Fibroblast of the conjunctiva (primary cell): ENCODE data around the gene ZBTB32.

Source experiments
- DNase-seq: peaks from one replicate; pipeline ENCODE4 v3.0.0-alpha.2; 2010; ENCODE audit warnings: low read depth

Gene ZBTB32

DNA sequence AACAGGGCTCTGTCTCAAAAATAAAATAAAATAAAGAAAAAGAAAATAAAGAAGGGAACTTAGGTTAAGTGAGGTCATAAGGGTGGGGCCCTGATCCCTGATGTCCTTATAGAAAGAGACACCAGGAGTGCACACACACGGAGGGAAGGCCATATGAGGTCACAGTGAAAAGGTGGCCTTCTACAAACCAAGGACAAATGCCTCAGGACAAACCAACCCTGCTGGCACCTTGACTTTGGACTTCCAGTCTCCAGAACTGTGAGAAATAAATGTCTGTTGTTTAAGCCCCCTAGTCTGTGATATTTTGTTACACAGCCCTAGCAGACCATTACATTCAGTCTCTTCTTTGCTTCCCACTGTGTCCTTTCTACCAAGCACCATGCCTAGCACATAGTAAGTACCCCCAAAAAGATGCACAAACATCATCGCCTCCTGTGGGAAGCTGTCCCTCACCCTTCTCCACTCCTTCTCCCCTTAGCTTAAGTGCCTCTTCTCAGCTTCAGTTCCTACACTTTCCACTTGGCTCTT, 8.4 kb upstream of the ZBTB32 start:
- no peak for DNase-seq

DNA sequence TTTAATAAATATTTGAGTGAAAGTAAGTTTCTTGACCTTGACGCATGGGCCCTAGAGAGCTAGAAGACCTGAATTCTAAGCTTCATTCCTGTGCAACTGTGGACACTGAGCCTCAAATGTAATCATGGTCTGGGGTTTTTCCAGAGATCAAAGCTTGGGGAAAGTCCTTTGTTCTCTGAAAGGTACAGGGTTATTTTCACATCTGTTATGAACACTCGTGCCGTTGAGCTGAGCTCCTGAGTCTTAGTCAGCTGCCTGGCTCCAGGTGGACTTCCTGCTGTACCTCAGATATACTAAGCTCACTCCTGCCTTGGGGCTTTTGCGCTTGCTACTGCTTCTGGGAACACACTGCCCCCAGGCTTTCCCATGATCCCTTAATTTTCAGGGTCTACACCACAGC, 7.5 kb upstream of the ZBTB32 start:
- no peak for DNase-seq

DNA sequence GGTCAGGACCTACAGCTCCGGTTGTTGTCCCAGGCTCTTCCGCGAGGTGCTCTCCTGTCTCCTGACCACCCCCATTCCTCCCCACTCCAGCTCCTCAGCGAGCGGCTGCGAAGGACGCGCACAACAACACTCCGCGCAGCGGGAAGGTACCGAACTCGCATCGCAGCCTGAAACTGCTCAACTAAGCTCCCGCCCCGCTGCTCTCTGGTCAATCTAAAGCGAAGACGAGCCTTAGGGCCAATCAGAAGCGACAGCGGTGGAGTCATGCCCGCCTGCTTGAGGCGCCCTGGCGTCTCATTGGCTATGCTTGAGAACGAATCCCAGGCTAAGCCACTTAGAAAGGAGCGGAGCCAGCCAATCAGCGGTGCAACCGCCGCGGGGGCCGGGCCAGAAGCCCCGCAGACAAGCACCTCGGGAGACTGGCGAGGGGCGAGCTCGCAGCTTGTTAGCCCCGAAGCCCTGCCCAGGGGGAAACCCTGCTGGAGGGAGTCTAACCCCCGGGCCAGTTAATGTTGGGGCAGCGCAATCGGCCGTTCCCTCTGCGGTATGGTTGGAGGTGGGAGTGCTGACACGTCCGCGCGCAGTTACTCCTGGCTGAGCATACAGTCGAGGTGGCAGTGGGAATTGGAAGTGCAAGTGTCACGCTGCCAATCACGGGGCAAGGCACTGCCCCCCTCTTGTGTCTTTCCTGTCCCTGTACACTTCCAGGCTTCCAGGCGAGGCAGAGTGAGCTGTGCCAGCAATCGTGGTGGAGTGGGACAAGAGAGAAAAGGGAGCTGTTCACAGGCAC, 1.9 kb upstream of the ZBTB32 start:
- DNase-seq, result peak; percentile 93

DNA sequence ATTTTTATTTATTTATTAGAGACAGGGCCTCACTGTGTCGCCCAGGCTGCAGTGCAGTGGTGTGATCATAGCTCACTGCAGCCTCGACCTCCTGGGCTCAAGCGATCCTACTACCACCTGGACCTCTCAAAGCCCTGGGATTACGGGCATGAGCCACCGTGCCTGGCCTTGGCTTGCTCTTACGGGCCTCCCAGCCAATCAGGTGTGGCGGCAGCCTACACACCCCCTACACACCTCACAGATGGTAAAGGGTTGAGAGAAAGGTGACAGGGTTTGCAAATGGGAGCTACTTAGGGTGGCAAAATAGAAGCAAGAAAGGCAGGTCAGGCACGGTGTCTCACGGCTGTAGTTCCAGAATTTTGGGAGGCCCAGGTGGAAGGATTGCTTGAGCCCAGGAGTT, 1.0 kb upstream of the ZBTB32 start:
- no peak for DNase-seq

DNA sequence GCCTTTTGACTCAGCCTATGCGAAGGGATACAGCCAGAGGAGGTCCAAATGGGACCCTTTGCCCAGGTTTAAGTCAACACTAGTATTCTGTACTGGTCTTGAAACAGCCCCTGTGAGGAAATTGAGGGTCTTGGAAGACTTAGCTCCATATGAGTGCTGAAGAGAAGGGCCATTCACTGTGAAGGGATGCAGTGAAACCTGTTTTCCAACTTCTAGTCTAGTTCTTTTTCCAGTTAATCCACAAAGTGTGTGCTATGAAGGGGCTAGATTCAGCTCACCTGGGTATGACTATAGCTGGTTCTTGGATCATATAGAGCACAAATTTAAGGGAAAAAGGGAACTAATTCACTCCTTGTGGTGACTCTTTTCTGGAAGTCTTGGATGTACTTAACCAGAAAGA, 4.0 kb downstream of the ZBTB32 start:
- DNase-seq, result no peak

DNA sequence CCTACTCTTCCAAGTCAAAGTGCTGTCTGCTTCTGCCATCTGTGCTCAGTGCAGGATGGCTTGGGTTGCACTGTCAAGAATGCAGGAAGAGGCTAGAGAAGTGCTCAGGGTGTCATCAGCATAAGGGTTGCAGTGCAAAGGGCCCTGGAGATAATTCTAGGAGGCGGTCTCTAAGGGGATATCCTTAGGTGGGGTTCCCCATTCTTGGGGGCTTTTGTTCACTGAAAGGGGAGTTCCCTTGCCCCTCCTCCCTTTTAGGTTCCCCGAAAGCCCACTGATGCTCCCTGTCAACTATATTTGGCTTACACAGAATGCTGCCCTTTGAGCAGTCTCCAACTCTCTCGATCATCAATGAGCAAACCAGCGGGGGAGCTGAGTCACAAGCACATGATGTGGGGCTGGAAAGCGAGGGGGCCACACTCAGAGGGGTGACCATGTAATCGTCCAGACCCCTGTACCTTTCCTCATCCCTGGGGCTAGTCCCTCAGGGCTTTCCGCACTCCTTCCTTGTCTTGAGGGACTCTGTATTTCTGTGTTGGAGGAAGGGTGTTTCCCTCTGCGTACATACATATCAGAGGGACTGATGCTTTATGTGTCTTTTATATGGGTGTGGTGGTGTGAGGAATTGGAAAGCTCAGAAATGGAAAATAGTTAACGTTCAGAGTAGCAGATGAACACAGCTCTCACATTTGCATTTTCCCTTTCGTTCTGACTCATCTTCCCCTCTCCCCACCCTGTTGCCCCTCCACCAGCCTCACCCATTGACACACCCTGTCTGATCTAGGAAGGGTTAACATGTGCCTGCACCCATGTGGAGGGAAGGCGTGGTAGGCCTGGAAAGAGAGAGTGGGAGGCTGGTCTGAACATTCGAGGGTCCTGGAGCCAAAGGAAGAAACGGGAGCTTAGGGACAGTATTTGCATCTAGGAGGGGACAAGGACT, 6.7 kb downstream of the ZBTB32 start:
- DNase-seq, result no peak

DNA sequence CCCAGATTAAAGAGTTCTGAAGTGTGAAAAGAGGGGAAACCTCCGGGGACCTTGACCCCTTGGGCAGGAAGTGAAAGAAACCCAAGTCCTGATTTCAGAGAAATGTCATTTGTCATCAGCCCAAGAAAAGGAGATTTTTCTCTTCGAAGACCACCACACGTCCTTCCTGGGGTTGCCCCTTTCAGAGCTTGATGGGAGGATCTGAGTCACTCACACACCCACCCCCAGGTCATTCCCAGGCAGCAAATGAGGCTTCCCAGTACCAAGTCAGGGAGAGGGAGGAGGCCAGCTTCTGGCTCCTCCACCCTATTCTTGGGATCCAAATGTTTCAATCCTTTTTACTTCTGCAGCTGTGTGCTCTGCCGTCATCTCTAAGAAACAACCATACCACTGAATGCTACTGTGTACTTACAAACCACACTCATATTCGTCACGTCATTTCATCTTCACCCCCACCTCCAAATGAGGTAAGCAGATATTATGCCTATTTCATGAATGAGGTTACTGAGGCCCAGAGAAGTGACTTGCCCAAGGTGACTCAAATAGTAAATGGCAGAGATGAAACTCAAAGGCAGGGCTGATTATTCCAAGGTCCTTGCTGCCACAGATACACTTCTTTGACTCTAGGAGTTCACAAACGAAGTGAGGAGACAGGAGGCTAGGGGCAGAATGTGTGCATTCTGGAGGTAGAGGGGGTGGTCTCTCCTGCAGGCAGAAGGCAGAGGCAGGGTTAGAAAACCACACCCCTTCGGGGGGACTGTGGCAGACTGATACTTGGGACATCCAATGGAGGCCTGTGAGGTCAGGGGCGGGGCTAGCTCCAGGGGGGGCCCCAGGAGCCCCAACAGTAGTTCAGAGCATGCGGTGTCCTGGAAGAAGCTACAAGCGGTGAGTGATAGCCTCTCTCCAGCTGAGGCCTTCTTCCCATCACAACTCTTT, 8.5 kb downstream of the ZBTB32 start:
- DNase-seq, result no peak

DNA sequence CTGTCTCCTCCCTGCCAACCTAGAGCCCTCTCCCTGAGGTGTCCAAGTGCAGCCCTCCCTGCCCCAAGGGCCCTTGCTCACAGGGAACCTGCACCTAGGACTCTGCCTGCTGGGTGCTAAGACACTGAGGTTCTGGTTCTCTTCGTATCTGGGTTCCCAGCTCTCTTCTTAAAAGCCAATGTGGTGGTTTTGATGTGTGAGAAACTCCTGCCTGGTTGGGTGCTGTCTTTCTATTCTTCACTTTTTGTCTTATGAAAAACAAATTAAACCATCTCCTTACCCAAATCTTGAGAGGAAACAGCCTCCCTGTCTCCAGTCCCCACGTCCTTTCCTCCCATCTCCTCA, 9.1 kb downstream of the ZBTB32 start:
- DNase-seq, result no peak

DNA sequence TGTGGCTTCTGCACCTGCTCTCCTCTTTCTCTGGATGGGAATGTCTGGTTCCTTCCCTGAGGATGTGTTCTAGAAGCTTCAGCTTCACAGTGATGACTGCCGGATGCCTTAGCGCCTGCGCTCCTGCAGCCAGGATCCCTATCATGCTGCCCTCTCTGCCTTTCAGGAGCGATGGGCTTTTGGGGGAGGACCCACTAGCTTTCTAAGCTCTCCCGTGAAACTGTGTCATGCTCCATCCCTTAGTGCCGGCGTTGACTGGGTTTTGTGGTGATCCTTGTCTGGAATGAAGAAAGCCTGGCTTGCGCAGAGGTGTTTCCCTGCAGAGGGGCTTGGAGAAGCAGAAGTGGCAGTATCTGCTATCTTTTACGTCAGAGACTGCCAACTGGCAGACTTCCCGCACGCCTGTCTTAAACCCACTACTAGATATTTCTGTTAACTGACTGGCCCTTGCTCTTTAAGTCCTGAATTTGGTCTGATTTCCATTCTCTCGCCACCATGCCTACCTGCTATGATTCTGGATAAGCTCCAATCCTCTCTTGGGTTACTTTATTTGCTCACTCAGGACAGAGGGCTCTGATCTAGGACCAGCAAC, 9.6 kb downstream of the ZBTB32 start:
- no peak for DNase-seq

DNA sequence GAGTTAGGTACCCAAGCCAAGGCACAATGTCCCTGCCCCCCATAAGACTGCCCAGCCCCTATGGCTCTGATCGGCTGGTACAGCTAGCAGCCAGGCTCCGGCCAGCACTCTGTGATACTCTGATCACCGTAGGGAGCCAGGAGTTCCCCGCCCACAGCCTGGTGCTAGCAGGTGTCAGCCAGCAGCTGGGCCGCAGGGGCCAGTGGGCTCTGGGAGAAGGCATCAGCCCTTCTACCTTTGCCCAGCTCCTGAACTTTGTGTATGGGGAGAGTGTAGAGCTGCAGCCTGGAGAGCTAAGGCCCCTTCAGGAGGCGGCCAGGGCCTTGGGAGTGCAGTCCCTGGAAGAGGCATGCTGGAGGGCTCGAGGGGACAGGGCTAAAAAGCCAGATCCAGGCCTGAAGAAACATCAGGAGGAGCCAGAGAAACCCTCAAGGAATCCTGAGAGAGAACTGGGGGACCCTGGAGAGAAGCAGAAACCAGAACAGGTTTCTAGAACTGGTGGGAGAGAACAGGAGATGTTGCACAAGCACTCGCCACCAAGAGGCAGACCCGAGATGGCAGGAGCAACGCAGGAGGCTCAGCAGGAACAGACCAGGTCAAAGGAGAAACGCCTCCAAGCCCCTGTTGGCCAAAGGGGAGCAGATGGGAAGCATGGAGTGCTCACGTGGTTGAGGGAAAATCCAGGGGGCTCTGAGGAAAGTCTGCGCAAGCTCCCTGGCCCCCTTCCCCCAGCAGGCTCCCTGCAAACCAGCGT, 10.4 kb downstream of the ZBTB32 start:
- DNase-seq, result no peak

DNA sequence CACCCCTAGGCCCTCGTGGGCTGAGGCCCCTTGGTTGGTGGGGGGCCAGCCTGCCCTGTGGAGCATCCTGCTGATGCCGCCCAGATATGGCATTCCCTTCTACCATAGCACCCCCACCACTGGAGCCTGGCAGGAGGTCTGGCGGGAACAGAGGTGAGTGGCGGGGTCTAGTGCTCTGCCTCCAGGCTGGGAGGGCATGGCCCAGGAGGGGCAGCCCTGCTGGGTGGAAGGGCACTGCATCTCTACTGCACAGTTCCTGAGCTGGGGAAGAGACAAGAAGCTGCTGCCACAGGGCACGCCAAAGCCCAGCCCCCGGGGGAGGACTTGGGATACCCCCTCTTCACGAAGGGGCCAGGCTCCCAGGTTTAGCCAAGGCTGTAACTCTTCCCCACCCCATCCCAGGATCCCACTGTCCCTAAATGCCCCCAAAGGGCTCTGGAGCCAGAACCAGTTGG, 11.0 kb downstream of the ZBTB32 start:
- DNase-seq, result no peak

DNA sequence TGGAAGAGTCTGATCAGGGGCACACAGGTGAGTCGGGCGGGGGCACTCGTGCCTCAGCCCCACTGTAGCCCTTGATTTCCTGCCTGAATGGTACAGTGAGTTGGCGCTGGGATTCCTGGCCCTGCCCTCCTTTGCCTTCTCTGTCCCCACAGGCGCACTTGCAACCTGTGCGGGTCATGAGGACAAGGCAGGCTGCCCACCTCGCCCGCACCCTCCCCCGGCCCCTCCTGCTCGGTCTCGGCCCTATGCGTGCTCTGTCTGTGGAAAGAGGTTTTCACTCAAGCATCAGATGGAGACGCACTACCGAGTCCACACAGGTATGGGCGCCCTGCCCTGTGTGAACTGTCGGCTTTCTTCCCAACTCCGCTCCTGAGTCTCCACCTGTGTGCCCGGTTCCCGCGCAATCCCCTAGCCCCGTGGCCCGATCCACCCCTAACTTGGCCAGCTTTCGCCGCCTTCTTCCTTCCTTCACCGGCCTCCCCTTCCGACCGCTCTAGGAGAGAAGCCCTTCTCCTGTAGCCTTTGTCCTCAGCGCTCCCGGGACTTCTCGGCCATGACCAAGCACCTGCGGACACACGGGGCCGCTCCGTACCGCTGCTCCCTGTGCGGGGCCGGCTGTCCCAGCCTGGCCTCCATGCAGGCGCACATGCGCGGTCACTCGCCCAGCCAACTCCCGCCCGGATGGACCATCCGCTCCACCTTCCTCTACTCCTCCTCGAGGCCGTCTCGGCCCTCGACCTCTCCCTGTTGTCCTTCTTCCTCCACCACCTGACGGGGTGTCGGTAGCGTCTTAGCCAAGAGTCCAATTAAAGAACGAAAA, 11.8 kb downstream of the ZBTB32 start:
- no peak for DNase-seq

DNA sequence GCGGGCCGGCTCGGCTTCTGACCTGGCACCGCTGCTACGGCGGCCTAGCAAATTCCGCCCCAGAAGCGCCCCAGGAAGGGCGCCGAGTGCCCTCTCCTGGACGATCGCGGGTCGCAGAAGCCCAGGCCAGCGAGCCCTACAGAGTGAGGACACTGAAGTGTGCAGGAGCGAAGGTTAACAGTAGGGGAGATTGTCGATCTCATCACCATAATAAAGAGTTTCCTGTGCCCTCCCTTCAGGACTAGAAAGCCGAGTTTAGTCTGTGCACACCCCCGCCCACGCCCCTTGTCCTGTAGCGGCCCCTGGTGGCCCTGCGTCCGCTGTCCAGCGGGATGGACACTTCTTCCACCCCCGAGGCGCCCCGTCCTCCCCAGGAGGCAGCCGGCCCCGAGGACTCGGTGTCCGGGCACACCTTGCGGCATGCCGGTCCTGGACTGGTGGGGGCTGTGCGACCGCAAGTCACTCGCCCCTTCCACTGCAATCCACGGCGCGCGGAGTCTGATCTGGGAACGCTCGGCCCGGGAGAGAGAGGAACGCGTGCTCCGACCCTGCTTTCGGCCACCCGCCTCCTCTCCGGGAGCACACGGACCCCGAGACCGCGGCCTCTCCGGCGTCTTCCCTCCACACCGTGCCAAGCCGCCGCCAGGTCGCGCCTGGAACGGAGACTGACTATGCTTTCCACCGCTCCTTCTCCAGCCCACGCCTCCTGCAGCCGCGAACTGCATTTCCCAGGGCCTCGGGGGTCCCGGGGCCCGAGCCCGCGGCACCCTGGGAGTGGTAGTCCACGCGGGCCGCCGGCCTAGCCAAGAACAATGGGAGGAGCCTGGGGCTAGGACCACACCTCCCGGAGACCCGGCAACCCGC, 12.7 kb downstream of the ZBTB32 start:
- peak; percentile 92 for DNase-seq

DNA sequence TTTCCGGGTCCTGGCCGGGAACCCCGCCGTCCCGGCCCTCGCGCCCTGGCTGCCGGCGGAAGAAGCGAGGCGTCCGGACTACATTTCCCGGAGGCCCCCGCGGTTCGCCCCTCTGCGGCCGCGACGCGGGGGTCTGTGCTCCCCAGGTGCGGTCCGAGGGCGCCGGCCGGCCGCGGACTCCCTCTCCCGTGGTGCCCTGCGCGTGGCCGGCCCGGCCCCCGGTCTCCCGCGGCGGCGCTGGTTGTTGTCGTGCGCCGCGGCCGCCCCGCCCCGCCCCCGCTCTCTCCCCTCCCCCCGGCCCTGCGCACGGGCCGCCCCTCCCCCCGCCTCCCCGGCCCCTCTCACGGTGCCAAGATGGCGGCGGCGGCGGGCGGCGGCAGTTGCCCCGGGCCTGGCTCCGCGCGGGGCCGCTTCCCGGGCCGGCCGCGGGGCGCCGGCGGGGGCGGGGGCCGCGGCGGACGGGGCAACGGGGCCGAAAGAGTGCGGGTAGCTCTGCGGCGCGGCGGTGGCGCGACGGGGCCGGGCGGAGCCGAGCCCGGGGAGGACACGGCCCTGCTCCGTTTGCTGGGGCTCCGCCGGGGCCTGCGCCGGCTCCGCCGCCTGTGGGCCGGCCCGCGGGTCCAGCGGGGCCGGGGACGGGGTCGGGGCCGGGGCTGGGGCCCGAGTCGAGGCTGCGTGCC, 13.4 kb downstream of the ZBTB32 start, which contains the start of gene KMT2B:
TSS of gene KMT2B (plus strand) at position 339 of the 680 bp plus-strand sequence. CDS start at position 355, 16 bp downstream.
- DNase-seq, result no peak

DNA sequence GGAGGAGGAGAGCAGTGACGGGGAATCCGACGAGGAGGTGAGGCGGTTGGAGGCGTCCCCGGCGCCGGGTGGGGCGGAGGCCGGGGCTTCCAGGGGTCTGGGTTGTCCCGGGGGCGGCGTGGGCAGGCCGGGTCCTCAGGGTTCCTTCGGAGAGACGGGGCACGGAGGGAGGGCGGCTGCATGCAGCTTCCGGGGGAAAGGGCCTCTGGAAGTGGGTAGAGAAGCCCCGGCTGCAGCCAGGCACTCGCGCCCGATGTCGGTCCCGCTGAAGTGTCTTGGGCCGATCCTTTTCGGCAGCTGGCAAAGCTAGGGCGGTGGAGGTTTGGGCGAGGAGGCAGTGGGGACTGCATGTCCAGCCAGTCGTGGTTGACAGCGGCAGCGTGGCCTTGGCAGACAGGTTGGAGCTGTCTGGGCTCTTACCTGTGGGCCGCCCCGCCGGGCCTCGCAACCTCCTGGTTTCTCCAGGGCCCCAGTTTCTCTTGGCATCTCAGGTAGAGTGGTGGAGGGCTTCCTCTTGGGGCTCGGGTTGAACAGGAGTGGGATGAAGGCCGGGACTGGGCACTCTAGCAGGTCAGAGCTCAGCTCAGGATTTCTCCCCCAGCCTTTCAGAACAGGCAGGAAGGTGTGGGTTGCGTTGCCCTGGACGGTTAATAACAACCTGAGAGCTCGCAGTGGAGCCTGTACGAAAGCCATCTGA, 14.1 kb downstream of the ZBTB32 start:
- no peak for DNase-seq

DNA sequence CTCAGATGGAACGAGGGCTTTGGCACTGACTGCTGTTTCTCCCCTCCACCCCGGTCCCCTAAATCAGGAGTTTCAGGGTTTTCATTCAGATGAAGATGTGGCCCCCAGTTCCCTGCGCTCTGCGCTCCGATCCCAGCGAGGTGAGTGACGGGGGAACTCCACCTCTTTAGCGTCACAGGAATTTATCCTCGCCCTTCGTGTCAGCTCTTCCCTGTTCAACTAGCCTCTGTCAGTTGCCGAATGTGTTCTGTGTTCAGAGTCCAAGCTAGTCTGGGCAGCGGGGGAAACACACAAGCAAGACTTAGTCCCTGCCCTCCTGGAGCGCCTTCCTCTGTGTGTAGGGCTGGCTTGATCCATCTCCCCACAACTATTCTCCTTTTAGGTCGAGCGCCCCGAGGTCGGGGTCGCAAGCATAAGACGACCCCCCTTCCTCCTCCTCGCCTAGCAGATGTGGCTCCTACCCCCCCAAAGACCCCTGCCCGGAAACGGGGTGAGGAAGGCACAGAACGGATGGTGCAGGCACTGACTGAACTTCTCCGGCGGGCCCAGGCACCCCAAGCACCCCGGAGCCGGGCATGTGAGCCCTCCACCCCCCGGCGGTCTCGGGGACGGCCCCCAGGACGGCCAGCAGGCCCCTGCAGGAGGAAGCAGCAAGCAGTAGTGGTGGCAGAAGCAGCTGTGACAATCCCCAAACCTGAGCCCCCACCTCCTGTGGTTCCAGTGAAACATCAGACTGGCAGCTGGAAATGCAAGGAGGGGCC, 15.2 kb downstream of the ZBTB32 start:
- no peak for DNase-seq

DNA sequence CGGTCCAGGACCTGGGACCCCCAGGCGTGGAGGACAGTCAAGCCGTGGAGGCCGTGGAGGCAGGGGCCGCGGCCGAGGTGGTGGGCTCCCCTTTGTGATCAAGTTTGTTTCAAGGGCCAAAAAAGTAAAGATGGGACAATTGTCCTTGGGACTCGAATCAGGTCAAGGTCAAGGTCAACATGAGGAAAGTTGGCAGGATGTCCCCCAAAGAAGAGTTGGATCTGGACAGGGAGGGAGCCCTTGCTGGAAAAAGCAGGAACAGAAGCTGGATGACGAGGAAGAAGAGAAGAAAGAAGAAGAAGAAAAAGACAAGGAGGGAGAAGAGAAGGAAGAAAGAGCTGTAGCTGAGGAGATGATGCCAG, 15.8 kb downstream of the ZBTB32 start:
- DNase-seq, result no peak
